Lower lobe of right lung (tissue), 2 donors: Measurements from ENCODE around the gene BMPR2. TPM values are rescaled to one million over a fixed set of nuclear protein-coding genes. Genes with fewer than 3 reads are reported as not detected.

Experiments
- ATAC-seq, 2 donors: fragments of 200-7000 bp; cut with Tn5 transposase; one replicate each; pipeline ENCODE4 v1.9.1; 2020 to 2022; ENCODE audit warnings: mild to moderate bottlenecking in 2 of 2, moderate library complexity in 2 of 2
- DNase-seq: peaks from one replicate; pipeline ENCODE4 v3.0.0-alpha.2; 2020
- H3K27ac ChIP-seq: fragments of 200-600 bp; one replicate; pipeline ENCODE4 v1.8.0; 2022
- H3K27me3 ChIP-seq: fragments of 200-600 bp; one replicate; pipeline ENCODE4 v1.8.0; 2022; ENCODE audit warnings: low read depth
- H3K36me3 ChIP-seq: fragments of 200-600 bp; one replicate; pipeline ENCODE4 v1.8.0; 2022; ENCODE audit warnings: mild to moderate bottlenecking
- H3K4me1 ChIP-seq: fragments of 200-600 bp; one replicate; pipeline ENCODE4 v1.8.0; 2022
- H3K4me3 ChIP-seq: fragments of 200-600 bp; one replicate; pipeline ENCODE4 v1.8.0; 2022; ENCODE audit warnings: mild to moderate bottlenecking
- H3K9me3 ChIP-seq: fragments of 200-600 bp; one replicate; pipeline ENCODE4 v1.8.0; 2022
- intact Hi-C: fragments of 100-400 bp; cut with DNase I; formaldehyde crosslinking; loops from one replicate; pipeline ENCODE4 v1.11.0; 2022
- total RNA-seq: library from RNA; stranded (reverse); fragmentation: NEBNext Ultra II Directional; extraction: Animal tissue kit (Norgen Biotek cat#: 25700); gene quantifications from one replicate; pipeline ENCODE4 v1.2.1, GENCODE V29; 2021
- TF ChIP-seq, protein P1 (sequence below): fragments of 200-600 bp; IDR thresholded peaks from one replicate; pipeline ENCODE4 v1.8.0; 2022; ENCODE audit warnings: antibody characterized with exemption, mild to moderate bottlenecking
- donor health status: DM: no; HTN: yes; CAD: no; lungs with severe emphysema.

The BMPR2 gene
- total RNA-seq, 1 donor from 2014 or later, result 137 TPM

DNA sequence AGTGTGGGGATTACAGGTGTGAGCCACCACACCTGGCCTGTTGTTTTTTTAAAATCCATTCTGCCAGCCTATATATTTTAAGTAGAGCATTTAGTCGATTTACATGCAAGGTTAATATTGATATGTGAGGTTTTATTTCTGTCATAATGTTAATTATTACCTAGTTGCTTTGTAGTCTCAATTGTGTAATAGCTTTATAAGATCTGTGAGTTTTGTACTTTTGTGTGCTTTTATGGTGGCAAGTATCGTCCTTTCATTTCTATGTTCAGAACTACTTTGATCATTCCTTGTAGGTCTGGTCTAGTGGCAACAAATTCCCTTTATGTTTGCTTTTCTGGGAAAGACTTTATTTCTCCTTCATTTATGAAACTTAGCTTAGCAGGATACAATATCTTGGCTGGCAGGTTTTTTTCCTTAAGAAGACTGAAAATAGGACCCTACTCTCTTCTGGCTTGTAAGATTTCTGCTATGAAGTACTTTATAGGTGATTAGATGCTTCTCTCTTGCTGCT, 207.6 kb downstream of the BMPR2 start:
- Histone ChIP-seq H3K4me1 (peaks cover 6% of the 10 kb centered on the region), H3K9me3 (no peaks in the 10 kb centered on the region), H3K27ac (no peak overlapping the region), H3K36me3 (no peaks in the 10 kb centered on the region), H3K4me3 (no peak overlapping the region), H3K27me3 (no peaks in the 10 kb centered on the region)
- no peak for ATAC-seq
- TF ChIP-seq, protein P1, sequence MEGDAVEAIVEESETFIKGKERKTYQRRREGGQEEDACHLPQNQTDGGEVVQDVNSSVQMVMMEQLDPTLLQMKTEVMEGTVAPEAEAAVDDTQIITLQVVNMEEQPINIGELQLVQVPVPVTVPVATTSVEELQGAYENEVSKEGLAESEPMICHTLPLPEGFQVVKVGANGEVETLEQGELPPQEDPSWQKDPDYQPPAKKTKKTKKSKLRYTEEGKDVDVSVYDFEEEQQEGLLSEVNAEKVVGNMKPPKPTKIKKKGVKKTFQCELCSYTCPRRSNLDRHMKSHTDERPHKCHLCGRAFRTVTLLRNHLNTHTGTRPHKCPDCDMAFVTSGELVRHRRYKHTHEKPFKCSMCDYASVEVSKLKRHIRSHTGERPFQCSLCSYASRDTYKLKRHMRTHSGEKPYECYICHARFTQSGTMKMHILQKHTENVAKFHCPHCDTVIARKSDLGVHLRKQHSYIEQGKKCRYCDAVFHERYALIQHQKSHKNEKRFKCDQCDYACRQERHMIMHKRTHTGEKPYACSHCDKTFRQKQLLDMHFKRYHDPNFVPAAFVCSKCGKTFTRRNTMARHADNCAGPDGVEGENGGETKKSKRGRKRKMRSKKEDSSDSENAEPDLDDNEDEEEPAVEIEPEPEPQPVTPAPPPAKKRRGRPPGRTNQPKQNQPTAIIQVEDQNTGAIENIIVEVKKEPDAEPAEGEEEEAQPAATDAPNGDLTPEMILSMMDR, result no peak
- no peak for DNase-seq
- intact Hi-C loops, result no loop called here

DNA sequence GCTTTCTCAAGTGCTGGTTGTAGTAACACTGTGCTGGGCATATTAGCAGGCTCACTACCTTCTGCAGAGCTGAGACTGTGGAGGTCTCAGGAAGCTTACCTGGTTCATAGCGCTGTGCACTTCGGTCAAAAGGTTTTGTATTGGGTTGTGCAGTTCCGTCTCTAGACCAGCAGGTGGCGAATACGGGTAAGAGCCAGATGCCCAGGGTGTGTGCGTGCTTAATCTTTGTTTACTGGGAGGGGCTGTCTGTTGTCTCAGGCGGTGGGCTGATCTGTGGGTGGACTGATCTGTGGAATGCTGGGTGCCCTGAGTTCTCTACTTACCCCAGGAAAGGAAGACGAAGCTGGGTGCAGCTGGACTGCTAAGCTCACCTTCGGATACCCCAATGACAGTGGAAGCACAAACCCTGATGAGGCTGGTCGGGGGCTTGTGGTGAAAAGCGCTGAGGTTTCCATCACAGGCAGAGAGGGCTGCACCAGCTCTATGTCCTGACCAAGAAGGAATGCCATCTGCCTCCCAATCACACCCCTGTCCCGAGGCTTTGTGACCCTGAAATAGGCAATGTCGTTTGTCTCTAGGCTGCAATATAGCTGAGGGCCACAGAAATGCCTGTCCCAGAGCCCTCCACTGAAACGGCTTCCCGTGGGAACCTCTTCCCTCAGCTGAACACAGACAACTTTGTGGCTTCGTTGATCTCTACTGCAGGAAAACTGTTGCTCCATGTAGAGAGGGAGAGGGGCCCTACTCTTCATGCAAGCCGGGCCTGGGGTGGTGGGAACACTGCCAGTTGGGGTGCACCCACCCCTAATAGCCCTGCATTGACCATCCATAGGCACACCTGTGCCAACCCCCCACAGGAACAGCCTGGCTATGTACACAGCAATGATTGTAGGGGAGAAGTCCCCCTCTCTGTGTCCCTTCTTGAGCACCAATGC, 212.8 kb downstream of the BMPR2 start:
- TF ChIP-seq, protein P1, result peak; percentile 93
- ATAC-seq (peak; percentile 93 to 96), DNase-seq (peak; percentile 71)
- intact Hi-C loops, result no loop called here
- Histone ChIP-seq H3K9me3 (no peaks in the 10 kb centered on the region), H3K4me3 (peak overlapping the region; percentile 33), H3K27me3 (no peaks in the 10 kb centered on the region), H3K27ac (no peak overlapping the region), H3K4me1 (peaks cover 11% of the 10 kb centered on the region), H3K36me3 (no peaks in the 10 kb centered on the region)

DNA sequence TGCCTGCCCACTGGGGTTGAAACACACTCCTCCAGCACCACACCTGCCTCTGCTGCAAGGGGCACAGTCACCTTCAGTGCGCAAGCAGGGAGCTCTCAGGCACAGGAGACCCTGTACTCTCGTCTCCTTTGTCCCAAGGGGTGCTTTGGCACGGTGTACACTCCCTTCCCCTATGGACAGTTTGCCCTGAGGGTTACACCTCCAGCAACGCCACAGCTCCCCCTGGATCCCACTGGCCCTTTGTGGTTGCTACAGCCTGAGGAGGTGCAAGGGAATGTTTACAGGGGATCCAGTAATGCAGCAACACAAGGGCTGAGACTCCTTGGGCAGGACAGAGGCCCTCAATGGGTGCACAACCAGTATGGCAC, 213.4 kb downstream of the BMPR2 start:
- Histone ChIP-seq H3K36me3 (no peaks in the 10 kb centered on the region), H3K27ac (no peak overlapping the region), H3K4me3 (no peak overlapping the region), H3K9me3 (no peaks in the 10 kb centered on the region), H3K27me3 (no peaks in the 10 kb centered on the region), H3K4me1 (peaks cover 11% of the 10 kb centered on the region)
- intact Hi-C loops, result no loop called here
- ATAC-seq (peak; percentile 11 to 37), DNase-seq (no peak)
- TF ChIP-seq, protein P1, result no peak

DNA sequence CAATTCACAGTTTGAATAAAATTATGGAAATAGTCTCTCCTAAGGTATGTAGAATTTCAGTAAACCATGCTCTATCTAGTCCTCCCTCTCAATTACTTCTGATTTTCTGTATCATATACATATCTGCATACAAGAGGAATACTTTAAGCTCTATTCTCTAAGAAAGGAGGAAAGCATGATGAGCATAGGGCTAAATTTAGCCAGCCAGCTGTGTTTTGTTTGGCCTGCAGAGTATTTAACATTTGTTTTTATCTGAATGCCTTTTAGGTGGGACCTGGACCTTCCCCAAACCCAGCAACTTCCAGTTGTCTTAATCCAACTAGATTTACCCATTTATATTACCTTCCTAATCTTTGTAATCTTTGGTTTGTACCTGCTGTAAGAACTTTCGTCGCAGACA, 216.4 kb downstream of the BMPR2 start:
- ATAC-seq (no peak), DNase-seq (no peak)
- TF ChIP-seq, protein P1, result no peak
- H3K27me3 ChIP-seq, result no peaks in the 10 kb centered on the region
- H3K4me1 ChIP-seq, result peaks cover 11% of the 10 kb centered on the region
- H3K36me3 ChIP-seq, result no peaks in the 10 kb centered on the region
- no peak overlapping the region for H3K4me3 ChIP-seq
- no peak overlapping the region for H3K27ac ChIP-seq
- no peaks in the 10 kb centered on the region for H3K9me3 ChIP-seq
- intact Hi-C loops, result no loop called here

DNA sequence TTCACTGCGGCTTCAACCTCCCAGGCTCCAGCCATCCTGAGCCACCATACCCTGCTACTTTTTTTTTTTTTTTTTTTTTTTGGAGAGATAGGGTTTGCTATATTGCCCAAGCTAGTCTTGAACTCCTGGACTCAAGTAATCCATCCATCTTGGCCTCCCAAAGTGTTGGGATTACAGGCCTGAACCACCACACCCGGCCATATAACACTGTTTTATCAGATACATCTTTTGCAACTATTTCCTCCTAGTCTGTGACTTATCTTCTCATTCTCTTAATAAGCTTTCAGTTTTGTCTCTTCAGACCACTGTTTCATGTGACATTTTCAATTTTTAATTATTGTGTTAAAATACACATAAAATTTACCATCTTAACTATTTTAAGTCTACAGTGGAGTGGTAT, 223.0 kb downstream of the BMPR2 start:
- Histone ChIP-seq H3K36me3 (no peaks in the 10 kb centered on the region), H3K27me3 (no peaks in the 10 kb centered on the region), H3K4me1 (no peaks in the 10 kb centered on the region), H3K9me3 (no peaks in the 10 kb centered on the region), H3K27ac (no peak overlapping the region), H3K4me3 (no peak overlapping the region)
- TF ChIP-seq, protein P1, result no peak
- intact Hi-C loops, result no loop called here
- ATAC-seq, result no peak
- DNase-seq, result no peak
